Activated CD4-positive, alpha-beta T cell treated with anti-CD3 and anti-CD28 coated beads, Interleukin-2, amount 10 ng/mL, durations not matched to agents 7 days and 5 days (primary cell): ENCODE data around the gene HLCS. TPM values are rescaled to one million over a fixed set of nuclear protein-coding genes. Genes with fewer than 3 reads are reported as not detected.

ENCODE experiments used
- CTCF ChIA-PET: fragments of 350-600 bp; sonication (Branson Sonifier 250); formaldehyde crosslinking; loops from one replicate; lab custom pipeline; 2021; ENCODE audit warnings: antibody characterized with exemption; lab: Charles Lee
- POLR2A ChIA-PET: fragments of 350-600 bp; sonication (Branson Sonifier 250); formaldehyde crosslinking; loops from one replicate; lab custom pipeline; 2021; ENCODE audit warnings: antibody characterized with exemption; lab: Charles Lee
- DNase-seq: peaks from one replicate; pipeline ENCODE4 v3.0.0-alpha.2; 2020
- H3K27ac Mint-ChIP-seq: one replicate; pipeline ENCODE4 v1.8.0; 2021; ENCODE audit warnings: mild to moderate bottlenecking, moderate library complexity, mixed read lengths
- H3K27me3 Mint-ChIP-seq: one replicate; pipeline ENCODE4 v1.8.0; 2021; ENCODE audit warnings: mixed read lengths
- H3K36me3 Mint-ChIP-seq: one replicate; pipeline ENCODE4 v1.8.0; 2021; ENCODE audit warnings: low read depth, mixed read lengths
- H3K4me1 Mint-ChIP-seq: one replicate; pipeline ENCODE4 v1.8.0; 2021; ENCODE audit warnings: mixed read lengths
- H3K4me3 Mint-ChIP-seq: one replicate; pipeline ENCODE4 v1.8.0; 2021; ENCODE audit warnings: mild to moderate bottlenecking, moderate library complexity, mixed read lengths
- H3K9me3 Mint-ChIP-seq: one replicate; pipeline ENCODE4 v1.8.0; 2021; ENCODE audit warnings: mixed read lengths
- total RNA-seq, 2 experiments: library from RNA; stranded (reverse); gene quantifications; one replicate each; pipeline ENCODE4 v1.2.3, GENCODE V29; 2021

The HLCS gene
- total RNA-seq, 2 experiments from 2014 or later = 15.8 to 15.9 TPM

- POLR2A ChIA-PET = no interaction called here
- Mint-ChIP-seq H3K36me3 (no peaks in the 10 kb centered on the region), H3K27ac (no peak overlapping the region), H3K27me3 (peaks cover 6% of the 10 kb centered on the region), H3K4me3 (no peak overlapping the region), H3K4me1 (no peaks in the 10 kb centered on the region), H3K9me3 (no peaks in the 10 kb centered on the region)
- no peak for DNase-seq
- CTCF ChIA-PET = interaction anchor here (1.0 kb wide), 1 partner anchor 8 kb away, joined by 3 read pairs; no protein-coding TSS in a partner anchor
Measured at GRCh38 chr21:36722370-36723368, 243.8 kb downstream of the HLCS start.

GRCh38 chr21:36721817-36722216, 244.7 kb downstream of the HLCS start:
- no peaks in the 10 kb centered on the region for H3K36me3 Mint-ChIP-seq
- no peak overlapping the region for H3K27ac Mint-ChIP-seq
- ChIA-PET CTCF (interaction anchor here (1.0 kb wide), 1 partner anchor 9 kb away, joined by 3 read pairs; no protein-coding TSS in a partner anchor), POLR2A (no interaction called here)
- DNase-seq = no peak
- H3K4me1 Mint-ChIP-seq = no peaks in the 10 kb centered on the region
- H3K4me3 Mint-ChIP-seq = no peak overlapping the region
- H3K27me3 Mint-ChIP-seq = peaks cover 9% of the 10 kb centered on the region
- no peaks in the 10 kb centered on the region for H3K9me3 Mint-ChIP-seq

- H3K27ac Mint-ChIP-seq = no peak overlapping the region
- ChIA-PET POLR2A (no interaction called here), CTCF (interaction anchor here (1.3 kb wide), 1 partner anchor 291 kb away, joined by 3 read pairs; no protein-coding TSS in a partner anchor)
- H3K36me3 Mint-ChIP-seq = no peaks in the 10 kb centered on the region
- H3K4me1 Mint-ChIP-seq = no peaks in the 10 kb centered on the region
- DNase-seq = no peak
- H3K27me3 Mint-ChIP-seq = peaks cover 27% of the 10 kb centered on the region
- H3K4me3 Mint-ChIP-seq = no peak overlapping the region
- H3K9me3 Mint-ChIP-seq = no peaks in the 10 kb centered on the region
Measured at GRCh38 chr21:36719614-36720013, 246.9 kb downstream of the HLCS start.

GRCh38 chr21:36718951-36719501, 247.4 kb downstream of the HLCS start:
- Mint-ChIP-seq H3K27ac (no peak overlapping the region), H3K27me3 (peaks cover 31% of the 10 kb centered on the region), H3K4me3 (no peak overlapping the region), H3K9me3 (no peaks in the 10 kb centered on the region), H3K4me1 (no peaks in the 10 kb centered on the region), H3K36me3 (no peaks in the 10 kb centered on the region)
- ChIA-PET POLR2A (no interaction called here), CTCF (no interaction called here)
- DNase-seq = no peak

GRCh38 chr21:36717976-36718375, 248.5 kb downstream of the HLCS start:
- Mint-ChIP-seq H3K27me3 (peaks cover 42% of the 10 kb centered on the region), H3K4me3 (no peak overlapping the region), H3K27ac (no peak overlapping the region), H3K9me3 (no peaks in the 10 kb centered on the region), H3K4me1 (no peaks in the 10 kb centered on the region), H3K36me3 (no peaks in the 10 kb centered on the region)
- no peak for DNase-seq
- CTCF ChIA-PET = no interaction called here
- POLR2A ChIA-PET = no interaction called here

- Mint-ChIP-seq H3K27me3 (peaks cover 50% of the 10 kb centered on the region), H3K4me1 (no peaks in the 10 kb centered on the region), H3K36me3 (no peaks in the 10 kb centered on the region), H3K9me3 (no peaks in the 10 kb centered on the region), H3K4me3 (no peak overlapping the region), H3K27ac (no peak overlapping the region)
- ChIA-PET POLR2A (no interaction called here), CTCF (no interaction called here)
- DNase-seq = no peak
Measured at GRCh38 chr21:36716836-36717235, 249.6 kb downstream of the HLCS start.

GRCh38 chr21:36716387-36716786, 250.1 kb downstream of the HLCS start:
- no peaks in the 10 kb centered on the region for H3K4me1 Mint-ChIP-seq
- ChIA-PET CTCF (interaction anchor here (0.6 kb wide), 1 partner anchor 687 kb away, joined by 5 read pairs; no protein-coding TSS in a partner anchor), POLR2A (no interaction called here)
- peaks cover 53% of the 10 kb centered on the region for H3K27me3 Mint-ChIP-seq
- H3K9me3 Mint-ChIP-seq = no peaks in the 10 kb centered on the region
- DNase-seq = no peak
- H3K27ac Mint-ChIP-seq = no peak overlapping the region
- no peak overlapping the region for H3K4me3 Mint-ChIP-seq
- H3K36me3 Mint-ChIP-seq = no peaks in the 10 kb centered on the region

- H3K9me3 Mint-ChIP-seq = no peaks in the 10 kb centered on the region
- H3K27me3 Mint-ChIP-seq = peaks cover 71% of the 10 kb centered on the region
- CTCF ChIA-PET = no interaction called here
- peaks cover 4% of the 10 kb centered on the region for H3K4me1 Mint-ChIP-seq
- POLR2A ChIA-PET = no interaction called here
- H3K4me3 Mint-ChIP-seq = no peak overlapping the region
- no peak for DNase-seq
- no peaks in the 10 kb centered on the region for H3K36me3 Mint-ChIP-seq
- H3K27ac Mint-ChIP-seq = no peak overlapping the region
Measured at GRCh38 chr21:36713746-36714145, 252.7 kb downstream of the HLCS start.

- H3K4me3 Mint-ChIP-seq = no peak overlapping the region
- POLR2A ChIA-PET = no interaction called here
- no peak for DNase-seq
- H3K4me1 Mint-ChIP-seq = peaks cover 19% of the 10 kb centered on the region
- H3K27ac Mint-ChIP-seq = no peak overlapping the region
- H3K27me3 Mint-ChIP-seq = peaks cover 84% of the 10 kb centered on the region
- no peaks in the 10 kb centered on the region for H3K9me3 Mint-ChIP-seq
- H3K36me3 Mint-ChIP-seq = peaks cover 3% of the 10 kb centered on the region
- CTCF ChIA-PET = interaction anchor here (1.5 kb wide), 1 partner anchor 8 kb away, joined by 5 read pairs; no protein-coding TSS in a partner anchor
Measured at GRCh38 chr21:36710729-36711048, 255.8 kb downstream of the HLCS start.

- no peak overlapping the region for H3K4me3 Mint-ChIP-seq
- peaks cover 3% of the 10 kb centered on the region for H3K36me3 Mint-ChIP-seq
- DNase-seq = no peak
- ChIA-PET POLR2A (no interaction called here), CTCF (interaction anchor here (1.5 kb wide), 1 partner anchor 8 kb away, joined by 5 read pairs; no protein-coding TSS in a partner anchor)
- H3K9me3 Mint-ChIP-seq = no peaks in the 10 kb centered on the region
- H3K27me3 Mint-ChIP-seq = peaks cover 86% of the 10 kb centered on the region
- no peak overlapping the region for H3K27ac Mint-ChIP-seq
- H3K4me1 Mint-ChIP-seq = peaks cover 19% of the 10 kb centered on the region
Measured at GRCh38 chr21:36709868-36710728, 256.4 kb downstream of the HLCS start.

GRCh38 chr21:36709030-36709867, 257.2 kb downstream of the HLCS start:
- CTCF ChIA-PET = no interaction called here
- H3K4me3 Mint-ChIP-seq = no peak overlapping the region
- H3K9me3 Mint-ChIP-seq = no peaks in the 10 kb centered on the region
- peak overlapping the region; percentile 64 for H3K27ac Mint-ChIP-seq
- peaks cover 19% of the 10 kb centered on the region for H3K4me1 Mint-ChIP-seq
- POLR2A ChIA-PET = no interaction called here
- H3K27me3 Mint-ChIP-seq = peaks cover 85% of the 10 kb centered on the region
- DNase-seq = no peak
- H3K36me3 Mint-ChIP-seq = peaks cover 3% of the 10 kb centered on the region
